ENCODE data around the gene GINS1.

GINS1 gene

GRCh38 chr20:25452333-25452732, 44.9 kb downstream of the GINS1 start:
- TF ChIP-seq EZH2phosphoT487 (IDR thresholded peaks at IDR 0.05; ENCODE audit: low read length) (no peak), CTCF (IDR thresholded peaks at IDR 0.05; ENCODE audit: low read length) (no peak), EZH2 (optimal IDR thresholded peaks at IDR 0.05; ENCODE audit: low read depth, low read length) (no peak)
- Histone ChIP-seq H3K27ac (ENCODE audit: low read length) (no peak overlapping the region), H3K27me3 (replicated peaks; ENCODE audit: insufficient read depth, low read length) (no peaks in the 10 kb centered on the region), H3K36me3 (replicated peaks; ENCODE audit: insufficient read depth, low read length) (no peaks in the 10 kb centered on the region; the same call in 1 of the 2 replicates), H2AFZ (ENCODE audit: low read length) (no peak overlapping the region), H3K4me2 (ENCODE audit: low read depth, low read length) (no peak overlapping the region), H3K4me3 (ENCODE audit: low read length) (no peak overlapping the region), H3K9me3 (replicated peaks; ENCODE audit: insufficient read depth, low read length) (no peaks in the 10 kb centered on the region), H4K20me1 (ENCODE audit: insufficient read depth, low read length) (no peaks in the 10 kb centered on the region), H3F3A (ENCODE audit: insufficient read depth, low read length) (no peaks in the 10 kb centered on the region), H3K9ac (ENCODE audit: low read length) (no peak overlapping the region), H3K4me1 (ENCODE audit: low read length) (no peaks in the 10 kb centered on the region), H3K9me2 (replicated peaks; ENCODE audit: insufficient read depth, low read length) (no peaks in the 10 kb centered on the region), H3K79me2 (ENCODE audit: low read length) (no peaks in the 10 kb centered on the region)
- DNase-seq = no peak

GRCh38 chr20:25453035-25453810, 45.8 kb downstream of the GINS1 start:
- TF ChIP-seq EZH2phosphoT487 (IDR thresholded peaks at IDR 0.05; ENCODE audit: low read length) = no peak
- no peak for TF ChIP-seq EZH2 (optimal IDR thresholded peaks at IDR 0.05; ENCODE audit: low read depth, low read length)
- TF ChIP-seq CTCF (IDR thresholded peaks at IDR 0.05; ENCODE audit: low read length) = no peak
- no peak overlapping the region for H3K4me3 ChIP-seq (ENCODE audit: low read length)
- H3K27me3 ChIP-seq (replicated peaks; ENCODE audit: insufficient read depth, low read length) = no peaks in the 10 kb centered on the region
- no peak overlapping the region for H3K9ac ChIP-seq (ENCODE audit: low read length)
- H2AFZ ChIP-seq (ENCODE audit: low read length) = no peak overlapping the region
- H3K9me3 ChIP-seq (replicated peaks; ENCODE audit: insufficient read depth, low read length) = no peaks in the 10 kb centered on the region
- no peaks in the 10 kb centered on the region for H3F3A ChIP-seq (ENCODE audit: insufficient read depth, low read length)
- no peaks in the 10 kb centered on the region for H3K79me2 ChIP-seq (ENCODE audit: low read length)
- no peak overlapping the region for H3K27ac ChIP-seq (ENCODE audit: low read length)
- no peaks in the 10 kb centered on the region for H3K9me2 ChIP-seq (replicated peaks; ENCODE audit: insufficient read depth, low read length)
- no peaks in the 10 kb centered on the region; the same call in 1 of the 2 replicates for H3K36me3 ChIP-seq (replicated peaks; ENCODE audit: insufficient read depth, low read length)
- no peaks in the 10 kb centered on the region for H4K20me1 ChIP-seq (ENCODE audit: insufficient read depth, low read length)
- DNase-seq = no peak
- H3K4me2 ChIP-seq (ENCODE audit: low read depth, low read length) = no peak overlapping the region
- no peaks in the 10 kb centered on the region for H3K4me1 ChIP-seq (ENCODE audit: low read length)

GRCh38 chr20:25454153-25454900, 46.9 kb downstream of the GINS1 start:
- no peaks in the 10 kb centered on the region for H3K79me2 ChIP-seq (ENCODE audit: low read length)

More at GRCh38 chr20:25454153-25454900, 46.9 kb downstream of the GINS1 start:
- H3K27me3 ChIP-seq (replicated peaks; ENCODE audit: insufficient read depth, low read length) = no peaks in the 10 kb centered on the region
- H2AFZ ChIP-seq (ENCODE audit: low read length) = no peak overlapping the region
- H3K27ac ChIP-seq (ENCODE audit: low read length) = no peak overlapping the region
- no peaks in the 10 kb centered on the region for H3F3A ChIP-seq (ENCODE audit: insufficient read depth, low read length)
- H3K4me2 ChIP-seq (ENCODE audit: low read depth, low read length) = no peak overlapping the region
- no peaks in the 10 kb centered on the region for H4K20me1 ChIP-seq (ENCODE audit: insufficient read depth, low read length)
- H3K4me3 ChIP-seq (ENCODE audit: low read length) = no peak overlapping the region
- H3K4me1 ChIP-seq (ENCODE audit: low read length) = no peaks in the 10 kb centered on the region
- no peak overlapping the region for H3K9ac ChIP-seq (ENCODE audit: low read length)
- H3K9me2 ChIP-seq (replicated peaks; ENCODE audit: insufficient read depth, low read length) = no peaks in the 10 kb centered on the region
- H3K9me3 ChIP-seq (replicated peaks; ENCODE audit: insufficient read depth, low read length) = no peaks in the 10 kb centered on the region
- TF ChIP-seq CTCF (IDR thresholded peaks at IDR 0.05; ENCODE audit: low read length) (no peak), EZH2phosphoT487 (IDR thresholded peaks at IDR 0.05; ENCODE audit: low read length) (no peak), EZH2 (optimal IDR thresholded peaks at IDR 0.05; ENCODE audit: low read depth, low read length) (no peak)
- H3K36me3 ChIP-seq (replicated peaks; ENCODE audit: insufficient read depth, low read length) = no peaks in the 10 kb centered on the region
- DNase-seq = no peak
